H1 (cell line): ENCODE results near the gene RETREG1. TPM values are rescaled to one million over a fixed set of nuclear protein-coding genes. Genes with fewer than 3 reads are reported as not detected.

Experiments
- CTCF ChIA-PET: fragments of 300-600 bp; sonication (Branson Sonifier 250); formaldehyde crosslinking; loops from one replicate; lab custom pipeline; 2021; ENCODE audit not compliant: partially characterized antibody; lab: Charles Lee
- POLR2A ChIA-PET: fragments of 300-600 bp; sonication (Branson Sonifier 250); formaldehyde crosslinking; loops from one replicate; lab custom pipeline; 2021; ENCODE audit warnings: inconsistent platforms; ENCODE audit not compliant: partially characterized antibody; lab: Charles Lee
- DNase-seq, 2 experiments: peaks; one replicate each; pipeline versions ENCODE4 v3.0.0 to v3.0.0-alpha.2; 2010 to 2022; ENCODE audit warnings: low spot score in 2 of 2, low read depth in 1 of 2, mixed read lengths in 1 of 2
- FAIRE-seq: peaks from 2 replicates; lab custom pipeline; 2011; peaks lifted over from hg19 to GRCh38; lab: Jason Lieb, UNC
- H2AFZ ChIP-seq: 2 replicates; pipeline ENCODE4 v1.8.1; 2012; ENCODE audit warnings: low read length, inconsistent platforms
- H2AK5ac ChIP-seq: 2 replicates; pipeline ENCODE4 v1.6.1; 2013; ENCODE audit warnings: low read depth, low read length
- H2BK120ac ChIP-seq: replicated peaks from 2 replicates; pipeline ENCODE3; 2013; ENCODE audit warnings: low read depth, low read length, inconsistent platforms
- H2BK12ac ChIP-seq: 2 replicates; pipeline ENCODE4 v1.6.1; 2013; ENCODE audit warnings: low read depth, low read length
- H2BK15ac ChIP-seq: 2 replicates; pipeline ENCODE4 v1.6.1; 2013; ENCODE audit warnings: low read length
- H2BK20ac ChIP-seq: 2 replicates; pipeline ENCODE4 v1.6.1; 2013; ENCODE audit warnings: low read length
- H2BK5ac ChIP-seq: 2 replicates; pipeline ENCODE4 v1.6.1; 2013; ENCODE audit warnings: low read depth, low read length
- H3K14ac ChIP-seq: 2 replicates; pipeline ENCODE4 v1.6.1; 2013; ENCODE audit warnings: inconsistent platforms; ENCODE audit not compliant: insufficient read length
- H3K18ac ChIP-seq: 2 replicates; pipeline ENCODE4 v1.6.1; 2013; ENCODE audit warnings: low read length; ENCODE audit errors: extremely low read depth
- H3K23ac ChIP-seq: 2 replicates; pipeline ENCODE4 v1.6.1; 2013; ENCODE audit warnings: inconsistent platforms; ENCODE audit not compliant: insufficient read length
- H3K23me2 ChIP-seq: 2 replicates; pipeline ENCODE4 v1.6.1; 2013; ENCODE audit warnings: low read depth, low read length
- H3K27ac ChIP-seq: 2 replicates; pipeline ENCODE4 v1.6.1; 2011; ENCODE audit warnings: low read depth, low read length, inconsistent platforms
- H3K27me3 ChIP-seq, 4 experiments: replicated peaks in 1 of 4; 1 replicate in 1 of 4; 2 replicates in 3 of 4; pipeline versions ENCODE4 v1.6.1 to v1.8.1; 2011 to 2013; ENCODE audit warnings: low read length in 3 of 4, mild to moderate bottlenecking in 3 of 4, inconsistent platforms in 2 of 4, mixed read lengths in 2 of 4, moderate library complexity in 1 of 4; ENCODE audit not compliant: control insufficient read depth in 3 of 4, insufficient read depth in 3 of 4; ENCODE audit errors: extremely low read depth in 1 of 4
- H3K36me3 ChIP-seq, 4 experiments: 2 replicates each; pipeline versions ENCODE4 v1.6.1 to v1.8.1; 2011 to 2013; ENCODE audit warnings: mild to moderate bottlenecking in 4 of 4, low read length in 3 of 4, moderate library complexity in 2 of 4, control low read depth in 1 of 4, inconsistent platforms in 1 of 4; ENCODE audit not compliant: insufficient read depth in 4 of 4, control insufficient read depth in 2 of 4
- H3K4ac ChIP-seq: replicated peaks from 2 replicates; pipeline ENCODE3; 2013; ENCODE audit warnings: low read length, low read depth, mixed read lengths, inconsistent platforms; ENCODE audit not compliant: insufficient read length
- H3K4me1 ChIP-seq, 4 experiments: replicated peaks in 1 of 4; 1 replicate in 1 of 4; 2 replicates in 3 of 4; pipeline versions ENCODE4 v1.6.1 to v1.8.1; 2011 to 2013; ENCODE audit warnings: low read length in 3 of 4, inconsistent platforms in 2 of 4, mixed read lengths in 1 of 4; ENCODE audit not compliant: insufficient read depth in 4 of 4, control insufficient read depth in 3 of 4
- H3K4me2 ChIP-seq, 2 experiments: 2 replicates each; pipeline versions ENCODE4 v1.6.1 to v1.8.1; 2011 to 2013; ENCODE audit warnings: low read depth in 2 of 2, low read length in 2 of 2, control low read depth in 1 of 2, inconsistent platforms in 1 of 2, mild to moderate bottlenecking in 1 of 2; ENCODE audit not compliant: insufficient read depth in 1 of 2
- H3K4me3 ChIP-seq, 4 experiments: fragments of 200-600, 300-600 bp in 1 of 4; sonication (generic), shearing (Covaris generic), sonication (Bioruptor Twin) in 1 of 4; 2 replicates each; pipeline versions ENCODE4 v1.5.1 to v1.8.1; 2011 to 2016; ENCODE audit warnings: low read length in 4 of 4, low read depth in 3 of 4, control low read depth in 2 of 4, inconsistent platforms in 2 of 4, mild to moderate bottlenecking in 2 of 4, mixed read lengths in 1 of 4, moderate library complexity in 1 of 4; ENCODE audit not compliant: insufficient read depth in 2 of 4; ENCODE audit errors: extremely low read depth in 1 of 4
- H3K56ac ChIP-seq: replicated peaks from 2 replicates; pipeline ENCODE3; 2013; ENCODE audit warnings: low read depth, mild to moderate bottlenecking, mixed read lengths, low read length, inconsistent platforms; ENCODE audit not compliant: insufficient read length
- H3K79me1 ChIP-seq: 2 replicates; pipeline ENCODE4 v1.6.1; 2013; ENCODE audit warnings: low read depth, low read length, control low read depth
- H3K79me2 ChIP-seq, 2 experiments: 2 replicates each; pipeline versions ENCODE4 v1.6.1 to v1.8.1; 2012 to 2013; ENCODE audit warnings: low read length in 2 of 2, mild to moderate bottlenecking in 2 of 2, inconsistent platforms in 1 of 2; ENCODE audit not compliant: insufficient read depth in 2 of 2, control insufficient read depth in 1 of 2
- H3K9ac ChIP-seq, 4 experiments: replicated peaks in 1 of 4; 1 replicate in 1 of 4; 2 replicates in 3 of 4; pipeline versions ENCODE4 v1.6.1 to v1.8.1; 2011 to 2013; ENCODE audit warnings: low read depth in 3 of 4, low read length in 3 of 4, control low read depth in 2 of 4, mild to moderate bottlenecking in 2 of 4, moderate library complexity in 2 of 4, inconsistent platforms in 1 of 4; ENCODE audit errors: extremely low read depth in 1 of 4
- H3K9me3 ChIP-seq, 2 experiments: 2 replicates each; pipeline versions ENCODE4 v1.6.1 to v1.8.1; 2012 to 2013; ENCODE audit warnings: mild to moderate bottlenecking in 2 of 2, moderate library complexity in 2 of 2, control low read depth in 1 of 2, inconsistent platforms in 1 of 2, low read depth in 1 of 2, low read length in 1 of 2, mixed read lengths in 1 of 2; ENCODE audit not compliant: insufficient read depth in 2 of 2
- H4K20me1 ChIP-seq, 2 experiments: replicated peaks in 1 of 2; 2 replicates each; pipeline versions ENCODE3 to v1.8.1; 2011 to 2013; ENCODE audit warnings: inconsistent platforms in 2 of 2, low read length in 2 of 2, mild to moderate bottlenecking in 1 of 2; ENCODE audit not compliant: insufficient read depth in 2 of 2, control insufficient read depth in 1 of 2
- H4K5ac ChIP-seq: 2 replicates; pipeline ENCODE4 v1.6.1; 2013; ENCODE audit warnings: low read length, low read depth, mixed read lengths, inconsistent platforms; ENCODE audit not compliant: insufficient read length
- H4K8ac ChIP-seq: 2 replicates; pipeline ENCODE4 v1.8.0; 2013; ENCODE audit warnings: mild to moderate bottlenecking, moderate library complexity, low read length, inconsistent platforms; ENCODE audit not compliant: insufficient read depth; ENCODE audit errors: extremely low read depth
- H4K91ac ChIP-seq: replicated peaks from 2 replicates; pipeline ENCODE3; 2013; ENCODE audit warnings: low read length, mixed read lengths, inconsistent platforms; ENCODE audit not compliant: insufficient read length
- BRCA1 ChIP-seq: IDR thresholded peaks from 2 replicates; pipeline ENCODE4 v1.6.1; 2012; ENCODE audit warnings: low read depth, low read length, improper control_type of control experiment
- JUND ChIP-seq: IDR thresholded peaks from 2 replicates; pipeline ENCODE4 v1.6.1; 2011; ENCODE audit warnings: mild to moderate bottlenecking, improper control_type of control experiment, low read length
- RNF2 ChIP-seq: fragments of 200-900, 300-1000 bp; sonication (generic); IDR thresholded peaks from 2 replicates; pipeline ENCODE4 v1.7.1; 2016; ENCODE audit warnings: borderline replicate concordance, low read depth, mild to moderate bottlenecking, antibody characterized with exemption, low read length; ENCODE audit not compliant: poor library complexity, severe bottlenecking; ENCODE audit errors: missing control alignments
- SP4 ChIP-seq: IDR thresholded peaks from 2 replicates; pipeline ENCODE4 v1.6.1; 2012; ENCODE audit warnings: low read length, inconsistent platforms
- WGBS, 2 experiments: shearing (Covaris generic) in 1 of 2; methylation state at CpG; one replicate each; pipeline versions ENCODE4 v1.1.6 to v1.1.7; 2013 to 2015; ENCODE audit warnings: low lambda C conversion rate in 2 of 2, mixed read lengths in 2 of 2, inconsistent platforms in 1 of 2, low coverage in 1 of 2, missing lambda C conversion rate in 1 of 2; ENCODE audit not compliant: insufficient replicate concordance in 2 of 2, insufficient coverage in 1 of 2, insufficient read length in 1 of 2; ENCODE audit errors: extremely low coverage in 1 of 2, missing lambda C conversion rate in 1 of 2; 5-methylcytosine and 5-hydroxymethylcytosine counted together
- polyA plus RNA-seq, 7 experiments: library from polyadenylated mRNA; depleted of rRNA in 3 of 7; stranded (reverse) in 5 of 7; unstranded in 2 of 7; fragments of >200 nt in 5 of 7; fragments of 200-250 nt in 2 of 7; gene quantifications; 1 replicate in 5 of 7; 2 replicates in 1 of 7; 4 replicates in 1 of 7; pipeline versions ENCODE4 v1.2.1 to v1.2.3, GENCODE V29; 2011 to 2013; ENCODE audit warnings: missing spikeins in 2 of 7, mixed read lengths in 2 of 7
- total RNA-seq: library from RNA; stranded (reverse); fragmentation: NEBNext Ultra II Directional; extraction: Animal tissue kit (Norgen Biotek cat#: 25700); gene quantifications from 2 replicates; pipeline ENCODE4 v1.2.1, GENCODE V29; 2021

Gene RETREG1
- total and polyA plus RNA-seq, 2 of the 8 experiments (the other 6 are each of a cell fraction or from before 2014, with no cell fraction given), result 0.62 to 1.9 TPM

DNA sequence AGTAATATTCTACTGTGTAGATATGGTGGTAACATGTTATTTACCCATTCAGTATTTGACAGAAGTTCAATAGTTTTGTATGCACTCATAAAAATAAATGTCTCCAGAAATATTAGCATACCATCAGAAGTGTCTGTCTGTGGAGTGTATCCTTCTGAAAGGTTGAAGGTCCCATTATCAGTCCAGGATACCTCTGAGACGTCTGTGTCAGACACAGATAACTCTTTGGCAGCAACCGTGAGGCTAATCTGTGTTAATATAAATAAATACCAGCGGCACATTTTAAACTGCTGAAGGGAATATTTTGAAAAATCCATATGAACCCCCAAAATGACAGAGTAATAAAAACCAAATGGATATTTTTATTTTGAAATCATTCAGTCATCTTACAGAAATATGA, 139.3 kb downstream of the RETREG1 start:
- Histone ChIP-seq H3K79me2 (no peaks in the 10 kb centered on the region), H2BK5ac (no peak overlapping the region), H3K27ac (no peak overlapping the region), H3K4me3 (no peak overlapping the region), H3K56ac (no peak overlapping the region), H3K9ac (no peak overlapping the region), H4K91ac (no peak overlapping the region), H4K20me1 (no peaks in the 10 kb centered on the region), H4K5ac (no peak overlapping the region), H2BK120ac (no peak overlapping the region), H3K36me3 (no peaks in the 10 kb centered on the region), H3K27me3 (no peaks in the 10 kb centered on the region; a peak in 1 of 7 replicates), H2AK5ac (no peak overlapping the region), H3K18ac (no peak overlapping the region), H3K14ac (no peak overlapping the region), H4K8ac (no peak overlapping the region), H3K23me2 (no peaks in the 10 kb centered on the region), H2BK20ac (no peak overlapping the region), H3K9me3 (no peaks in the 10 kb centered on the region), H3K79me1 (no peaks in the 10 kb centered on the region), H2BK12ac (no peak overlapping the region), H2AFZ (no peak overlapping the region), H2BK15ac (no peak overlapping the region), H3K4ac (no peak overlapping the region), H3K4me1 (no peaks in the 10 kb centered on the region), H3K4me2 (no peak overlapping the region), H3K23ac (no peak overlapping the region)
- POLR2A ChIA-PET, result no interaction called here
- 79% methylated on average over 3 of the region's 3 CpGs; no CpG with 5 or more reads in 1 of the 2 experiments for WGBS, 2 experiments
- DNase-seq (no peak), FAIRE-seq (no peak)
- CTCF ChIA-PET, result interaction anchor here (1.3 kb wide), 2 partner anchors 13 to 108 kb away, joined by 3 to 4 read pairs; no protein-coding TSS in a partner anchor
- TF ChIP-seq RNF2, result no peak
- no peak for TF ChIP-seq JUND
- no peak for TF ChIP-seq BRCA1
- TF ChIP-seq SP4, result no peak
